ENCODE results near the gene EPB41L4B. TPM values are rescaled to one million over a fixed set of nuclear protein-coding genes. Genes with fewer than 3 reads are reported as not detected.
A peak's percentile ranks its signal among the peaks of the same experiment; 100 is the strongest.
"Not testable (repeated sequence)": the region's sequence is repeated elsewhere in the genome, so short reads cannot be mapped to it uniquely, and the experiment has no call there.

The EPB41L4B gene
- polyA plus RNA-seq, 10 donors, result 4.0 to 12.7 (median 8.8) TPM

DNA sequence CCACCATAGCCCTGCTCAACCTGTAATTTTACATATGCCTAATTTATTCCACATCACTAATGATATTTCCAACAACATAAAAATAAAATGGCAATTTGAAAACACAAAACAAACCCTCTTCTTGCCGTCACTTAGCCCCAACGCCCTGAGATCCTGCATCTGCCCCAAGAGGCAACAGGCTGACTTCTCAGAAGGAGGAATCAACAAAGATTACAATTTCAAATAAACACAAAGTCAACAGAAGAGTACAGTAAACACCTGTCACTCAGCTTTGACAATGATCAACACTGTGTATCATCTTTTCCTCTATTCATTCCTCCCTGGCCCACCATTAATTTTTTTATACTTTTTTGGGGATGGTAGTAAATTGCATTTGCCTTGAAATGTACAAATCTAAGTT is 19.8 kb downstream of the EPB41L4B start:
- no peak for DNase-seq

DNA sequence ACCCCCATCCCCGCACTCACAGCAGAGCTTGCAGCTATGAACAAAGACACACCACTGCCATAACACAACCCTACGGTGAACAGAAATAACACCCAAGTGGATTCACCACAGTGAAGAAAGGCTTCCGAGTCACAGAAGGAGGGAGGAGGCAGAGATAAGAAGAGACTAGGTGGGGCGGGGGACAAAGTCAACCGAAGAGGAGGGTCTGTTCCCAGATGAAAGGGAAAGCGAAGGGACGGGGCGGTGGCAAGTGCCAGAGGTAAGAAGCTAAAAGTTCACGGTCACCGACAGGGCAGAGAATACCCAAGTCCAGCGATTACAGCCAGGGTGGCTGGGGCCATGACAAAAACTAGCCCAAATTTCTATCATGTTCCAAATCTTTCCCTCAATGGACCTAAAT is 21.0 kb downstream of the EPB41L4B start:
- no peak for DNase-seq

GRCh38 chr9:109297899-109298298 is 23.0 kb downstream of the EPB41L4B start:
- peak in 1 of 3 donors; percentile 79 for DNase-seq

DNA sequence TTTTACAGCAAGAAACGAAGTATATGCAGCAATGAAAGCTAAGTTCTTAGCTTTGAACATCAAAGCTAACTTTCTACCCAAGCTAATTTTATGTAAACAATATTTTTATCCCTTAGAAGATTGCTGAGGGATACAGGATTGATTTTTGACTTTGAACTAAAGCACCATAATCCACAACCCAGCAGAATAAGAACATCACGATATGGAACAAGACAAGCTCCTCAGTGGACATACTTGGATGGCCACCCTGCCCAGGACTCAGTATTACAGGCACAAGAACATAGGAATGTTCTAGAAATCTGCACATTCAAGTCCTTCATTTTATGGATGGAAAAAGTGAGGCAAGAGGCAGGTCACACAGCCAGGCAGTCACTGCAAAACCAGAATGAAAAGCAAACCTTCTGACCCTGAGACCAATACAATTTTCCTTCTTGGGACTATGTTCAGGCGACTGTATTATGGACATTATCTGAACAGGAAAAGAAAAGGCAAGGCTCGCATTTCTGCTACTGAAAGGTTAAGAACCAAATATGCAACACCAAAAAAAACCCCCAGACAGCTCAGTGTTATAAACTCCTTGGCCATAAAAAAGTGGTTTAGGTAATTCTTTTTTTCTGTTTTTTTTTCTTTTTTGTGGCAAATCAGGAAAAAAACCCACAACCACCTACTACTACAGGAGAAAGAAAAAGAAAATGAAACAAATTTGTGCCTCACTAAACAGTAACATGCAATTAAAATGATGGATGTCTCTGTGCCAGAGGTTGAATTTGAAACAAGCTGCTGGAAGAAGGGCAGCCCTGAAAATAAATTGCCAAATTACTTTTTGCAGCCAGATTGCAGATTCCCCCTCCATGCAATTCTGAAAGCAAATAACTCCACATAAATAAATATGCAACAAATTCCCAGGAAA is 25.4 kb downstream of the EPB41L4B start:
- no peak for DNase-seq

- no peak for DNase-seq
These were observed 30.5 kb downstream of the EPB41L4B start for GRCh38 chr9:109290385-109290784.

GRCh38 chr9:109289931-109290330 is 30.9 kb downstream of the EPB41L4B start:
- no peak for DNase-seq

DNA sequence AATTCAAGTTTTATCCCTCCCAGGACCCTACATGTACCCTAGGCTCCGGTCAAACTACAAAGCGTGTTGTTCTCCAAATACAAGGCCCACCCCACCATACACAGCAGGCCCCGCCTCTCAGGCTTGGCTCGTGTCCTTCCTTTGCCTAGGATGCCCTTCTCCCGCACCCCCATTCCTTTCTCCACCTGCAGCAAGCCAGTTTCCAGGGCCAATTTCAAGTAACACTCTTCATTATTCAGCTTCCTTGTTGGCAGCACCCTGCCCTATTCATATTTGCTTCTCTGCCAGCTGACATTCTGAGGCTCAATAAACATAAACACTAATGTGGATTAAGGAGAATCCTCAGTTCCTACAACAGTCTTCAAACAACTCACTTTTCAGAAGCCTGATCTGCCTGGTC is 31.7 kb downstream of the EPB41L4B start:
- DNase-seq, result no peak

DNA sequence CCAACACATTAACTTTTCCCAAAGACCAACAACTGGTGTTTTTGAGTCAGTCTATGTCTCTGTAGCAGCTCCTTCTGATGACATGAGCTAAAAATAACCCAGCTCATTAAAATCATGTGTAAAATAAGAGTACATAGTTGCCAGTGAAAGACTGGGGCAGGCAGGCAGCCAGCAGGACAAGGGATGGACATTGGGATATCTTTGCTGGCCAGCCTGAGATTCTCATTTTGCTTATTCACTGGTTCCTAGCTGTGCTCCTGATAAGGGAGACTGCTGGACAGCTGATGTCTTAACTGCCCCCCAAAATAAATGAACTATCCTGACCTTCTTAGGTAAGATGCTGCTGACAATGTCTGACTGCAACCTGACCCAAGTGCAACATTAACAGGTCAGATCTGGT is 33.9 kb downstream of the EPB41L4B start:
- DNase-seq, result no peak

DNA sequence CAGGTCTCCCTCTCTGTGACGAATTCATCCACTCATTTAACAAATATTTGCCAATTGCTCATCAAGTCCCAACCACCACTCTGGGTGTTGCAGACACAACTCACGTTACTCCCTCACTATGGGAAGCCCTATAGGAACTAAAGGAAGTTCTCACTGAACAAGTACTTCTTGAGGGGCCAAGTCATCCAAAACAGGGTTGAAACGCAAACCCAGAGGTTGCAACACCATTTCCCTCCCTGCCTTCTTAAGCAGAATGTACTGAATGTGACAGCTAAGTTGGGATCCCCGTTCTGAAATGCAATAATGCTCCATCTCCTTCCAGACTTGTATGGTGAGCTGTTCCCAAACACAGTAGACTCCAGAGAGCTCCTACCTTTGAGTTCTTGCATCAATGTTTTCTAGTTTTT is 34.3 kb downstream of the EPB41L4B start:
- no peak for DNase-seq

DNA sequence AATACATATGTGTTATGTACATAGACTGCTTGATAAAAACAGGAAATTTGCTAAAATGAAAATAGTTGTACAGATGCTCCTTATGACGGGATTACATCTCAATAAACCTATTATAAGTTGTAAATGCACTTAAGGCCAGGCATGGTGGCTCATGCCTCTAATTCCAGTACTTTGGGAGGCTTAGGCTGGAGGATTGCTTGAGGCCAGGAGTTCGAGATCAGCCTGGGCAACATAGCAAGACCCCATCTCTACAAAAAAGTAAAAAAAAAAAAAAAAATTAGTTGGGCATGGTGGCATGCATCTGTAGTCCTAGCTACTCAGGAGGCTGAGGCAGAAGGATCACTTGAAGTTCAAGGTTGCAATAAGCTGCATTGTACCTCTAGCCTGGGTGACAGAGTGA is 37.2 kb downstream of the EPB41L4B start:
- not testable (repeated sequence) for DNase-seq

DNA sequence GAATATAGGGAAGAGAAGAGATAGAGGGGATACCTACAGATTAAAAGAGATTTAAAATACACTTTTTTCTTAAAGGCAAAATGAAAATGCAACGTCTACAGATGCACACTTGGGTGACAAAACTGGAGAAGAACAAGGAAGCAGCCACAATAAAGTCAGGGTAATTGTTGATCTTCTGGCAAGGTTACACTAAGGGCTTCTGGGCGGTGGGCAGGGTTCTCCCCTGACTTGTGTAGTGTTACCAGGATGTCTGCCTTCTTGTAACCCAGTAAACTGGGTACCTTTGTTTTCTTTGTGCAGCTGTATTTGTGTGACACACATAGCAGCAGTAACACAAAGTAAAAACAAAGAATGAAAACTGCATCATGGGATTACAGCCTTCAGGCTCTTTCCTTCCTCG is 37.8 kb downstream of the EPB41L4B start:
- DNase-seq, result no peak

DNA sequence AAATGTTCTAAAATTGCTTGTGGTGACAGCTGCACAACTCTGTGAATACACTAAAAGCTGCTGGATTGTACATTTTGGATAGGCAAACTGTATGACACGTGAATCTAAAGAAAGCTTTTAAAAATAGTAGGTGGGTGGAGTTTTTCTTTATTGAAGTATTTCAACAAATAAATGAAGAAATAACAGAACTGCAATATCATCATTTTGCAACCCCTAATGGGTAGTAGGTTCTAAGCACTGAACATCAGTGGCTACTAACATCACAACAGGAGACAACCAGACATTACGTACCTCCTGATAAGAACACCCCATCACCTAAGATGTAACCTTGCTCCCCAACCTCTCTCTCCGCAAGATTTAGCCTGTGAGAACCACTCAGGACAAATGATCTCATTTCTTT is 38.6 kb downstream of the EPB41L4B start:
- no peak for DNase-seq

DNA sequence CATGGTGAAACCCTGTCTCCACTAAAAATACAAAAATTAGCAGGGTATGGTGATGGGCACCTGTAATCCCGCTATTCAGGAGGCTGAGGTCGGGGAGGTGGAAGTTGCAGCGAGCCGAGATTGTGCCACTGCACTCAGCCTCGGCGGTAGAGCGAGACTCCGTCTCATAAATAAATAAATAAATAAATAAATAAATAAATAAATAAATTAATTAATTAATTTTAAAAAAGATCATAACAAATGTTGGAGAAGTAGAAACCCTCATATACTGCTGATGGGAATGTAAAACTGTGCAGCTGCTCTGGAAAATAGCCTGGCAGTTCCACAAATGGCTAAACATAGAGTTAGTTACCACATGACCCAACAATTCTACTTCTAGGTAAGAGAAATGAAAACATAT is 39.3 kb downstream of the EPB41L4B start:
- no peak for DNase-seq

DNA sequence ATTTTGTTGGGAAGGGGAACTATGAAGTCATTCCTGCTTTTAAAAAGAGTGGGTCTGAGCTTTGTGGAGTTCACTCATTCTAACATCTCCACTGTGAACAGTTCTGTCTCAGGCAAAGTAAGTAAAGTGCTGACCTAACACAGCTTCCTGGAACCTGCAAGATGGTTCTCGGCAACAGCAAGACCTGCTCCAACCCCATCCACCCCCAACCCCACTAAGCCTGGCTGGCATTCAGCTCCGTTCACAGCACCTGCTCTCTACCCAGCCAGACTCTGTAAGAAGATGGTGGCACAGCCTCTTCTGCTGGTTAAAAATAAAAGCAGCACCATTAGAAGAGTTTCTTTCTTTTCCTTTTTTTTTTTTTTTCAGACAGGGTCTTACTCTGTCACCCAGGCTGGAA is 42.0 kb downstream of the EPB41L4B start:
- no peak for DNase-seq

DNA sequence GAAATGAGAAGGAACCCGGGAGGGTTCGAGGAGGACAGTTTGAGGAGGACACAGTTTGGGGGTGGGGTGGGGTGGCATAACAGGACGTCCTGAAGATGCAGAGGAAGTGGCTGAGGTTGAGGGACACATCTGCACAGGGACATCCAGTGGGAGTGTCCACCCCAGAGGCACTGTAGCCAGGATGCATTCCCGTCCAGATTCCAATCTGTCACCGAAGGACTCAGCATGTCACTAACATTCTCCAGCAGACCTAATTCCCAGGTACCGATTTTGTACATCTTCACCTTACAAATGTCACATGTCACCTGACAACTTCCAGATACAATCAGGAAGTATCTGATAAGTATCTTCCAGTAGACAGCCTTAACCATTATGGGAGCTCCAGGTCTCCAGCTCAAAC is 42.6 kb downstream of the EPB41L4B start:
- no peak for DNase-seq

- no peak for DNase-seq
These were observed 43.4 kb downstream of the EPB41L4B start for GRCh38 chr9:109277451-109277850.

GRCh38 chr9:109276469-109277440 is 44.1 kb downstream of the EPB41L4B start:
- no peak for DNase-seq

DNA sequence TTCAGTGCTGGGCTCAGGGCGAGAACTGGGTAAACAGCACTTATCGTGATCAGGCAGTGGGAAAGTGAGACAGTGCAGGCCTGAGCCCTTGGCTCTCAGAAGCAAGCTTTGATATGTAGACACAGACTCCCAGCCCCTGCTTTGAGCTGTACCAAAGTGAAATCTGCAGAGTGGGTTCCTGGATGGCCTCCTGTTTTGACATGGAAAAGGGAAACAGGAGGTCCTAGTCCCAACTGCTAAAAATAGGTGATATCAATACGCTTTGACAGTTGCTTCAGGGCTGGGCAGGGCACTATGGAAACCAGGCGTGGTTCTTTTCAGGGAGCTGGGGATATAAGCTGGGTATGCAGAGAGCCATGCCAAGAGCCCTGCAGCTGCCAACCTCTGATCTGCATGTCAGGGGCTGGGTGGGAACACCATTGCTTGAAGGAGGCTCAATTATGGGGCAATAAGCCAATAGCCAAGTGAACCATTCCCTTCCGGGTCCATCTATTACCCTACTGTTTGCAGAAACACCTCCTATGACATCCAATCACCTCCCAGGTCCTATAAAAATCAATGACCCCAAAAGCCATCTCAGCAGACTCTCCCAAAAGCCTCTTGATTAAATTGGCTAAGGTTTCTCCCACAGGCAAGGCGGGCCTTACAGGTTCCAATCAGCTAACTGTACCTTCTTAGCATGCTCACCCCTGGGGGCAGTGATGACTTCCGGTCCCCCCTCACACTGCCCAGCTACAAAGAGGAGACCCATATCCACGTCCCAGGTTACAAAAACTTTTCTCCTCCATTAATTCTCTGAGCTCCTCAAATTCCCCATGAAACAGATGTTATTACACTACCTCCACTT is 45.8 kb downstream of the EPB41L4B start:
- DNase-seq, result peak; percentile 54 to 64 (median 63)

DNA sequence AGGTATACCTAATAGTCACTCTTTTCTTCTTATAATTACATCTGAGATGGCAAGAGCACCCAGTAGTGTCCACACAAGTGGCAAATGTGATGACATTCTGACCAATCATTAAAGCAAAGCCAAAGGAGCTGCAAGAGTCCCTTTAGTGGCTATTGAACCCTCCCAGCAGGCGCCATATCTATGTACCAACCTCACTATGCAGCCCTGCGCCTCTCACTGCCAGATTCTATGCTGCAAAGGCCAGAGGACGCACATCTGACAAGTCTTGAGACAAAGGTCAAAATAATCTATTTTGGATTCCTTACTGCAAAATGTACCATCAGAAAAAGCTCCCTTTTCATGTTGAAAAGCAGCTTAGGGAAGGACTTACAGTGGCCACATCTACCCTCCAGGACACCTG is 47.0 kb downstream of the EPB41L4B start:
- no peak for DNase-seq

- DNase-seq, result no peak
These were observed 48.1 kb downstream of the EPB41L4B start for GRCh38 chr9:109272745-109273144.

GRCh38 chr9:109272045-109272444 is 48.8 kb downstream of the EPB41L4B start:
- no peak for DNase-seq

Measured in muscle of back (tissue), 11 donors.